SIG-M5 (cell line): ENCODE measurements around the gene KCNG1.
"Not testable (repeated sequence)": the region's sequence is repeated elsewhere in the genome, so short reads cannot be mapped to it uniquely, and the experiment has no call there.

ENCODE experiments used
- DNase-seq: peaks from one replicate; lab custom pipeline; 2025; lab: John Stamatoyannopoulos, UW

The KCNG1 gene

GRCh38 chr20:51022803-51023616, at the start of gene KCNG1:
TSS of gene KCNG1 (minus strand) at chr20:51023107. CDS start at chr20:51010338, 12,769 bp downstream.
- DNase-seq, result no peak

- no peak for DNase-seq
These were observed 47.7 kb upstream of the KCNG1 start for GRCh38 chr20:51070621-51071020.

GRCh38 chr20:51067792-51068191, 44.9 kb upstream of the KCNG1 start:
- DNase-seq, result no peak

GRCh38 chr20:51065615-51066014, 42.7 kb upstream of the KCNG1 start:
- no peak for DNase-seq

GRCh38 chr20:51064137-51064536, 41.2 kb upstream of the KCNG1 start:
- DNase-seq, result no peak

- no peak for DNase-seq
These were observed 39.2 kb upstream of the KCNG1 start for GRCh38 chr20:51062065-51062464.

GRCh38 chr20:51061418-51062045, 38.6 kb upstream of the KCNG1 start:
- DNase-seq, result no peak

GRCh38 chr20:51060301-51060700, 37.4 kb upstream of the KCNG1 start:
- DNase-seq, result no peak

GRCh38 chr20:51059862-51060261, 37.0 kb upstream of the KCNG1 start:
- no peak for DNase-seq

- no peak for DNase-seq
These were observed 35.1 kb upstream of the KCNG1 start for GRCh38 chr20:51058017-51058416.

- DNase-seq, result no peak
These were observed 31.3 kb upstream of the KCNG1 start for GRCh38 chr20:51054233-51054632.

GRCh38 chr20:51050531-51051075, 27.7 kb upstream of the KCNG1 start:
- DNase-seq, result no peak

- DNase-seq, result no peak
These were observed 23.4 kb upstream of the KCNG1 start for GRCh38 chr20:51046021-51046985.

- DNase-seq, result not testable (repeated sequence)
These were observed 22.6 kb upstream of the KCNG1 start for GRCh38 chr20:51045492-51045891.

- DNase-seq, result no peak
These were observed 21.9 kb upstream of the KCNG1 start for GRCh38 chr20:51044796-51045195.

- DNase-seq, result no peak
These were observed 20.9 kb upstream of the KCNG1 start for GRCh38 chr20:51043811-51044210.

GRCh38 chr20:51042657-51043247, 19.8 kb upstream of the KCNG1 start:
- no peak for DNase-seq

GRCh38 chr20:51042064-51042463, 19.2 kb upstream of the KCNG1 start:
- DNase-seq, result no peak

GRCh38 chr20:51037532-51038115, 14.7 kb upstream of the KCNG1 start:
- DNase-seq, result no peak

- no peak for DNase-seq
These were observed 14.1 kb upstream of the KCNG1 start for GRCh38 chr20:51036827-51037531.

- no peak for DNase-seq
These were observed 13.3 kb upstream of the KCNG1 start for GRCh38 chr20:51036226-51036625.
